GM23338 (cell line): ENCODE measurements around the gene TFAP2A. TPM values are rescaled to one million over a fixed set of nuclear protein-coding genes. Genes with fewer than 3 reads are reported as not detected.

ENCODE experiments used
- ATAC-seq: fragments of 200-7000 bp; cut with Tn5 transposase; 3 replicates; pipeline ENCODE4 v1.9.1; 2020
- DNase-seq: peaks from one replicate; pipeline ENCODE4 v3.0.0-alpha.2; 2015; ENCODE audit warnings: low spot score
- H2AFZ ChIP-seq: fragments of 200-600 bp; sonication (generic); 2 replicates; pipeline ENCODE4 v1.8.0; 2016; ENCODE audit warnings: antibody characterized with exemption, mild to moderate bottlenecking, moderate library complexity
- H3F3A ChIP-seq: fragments of 200-600 bp; sonication (generic); replicated peaks from 2 replicates; pipeline ENCODE4 v1.8.0; 2017; ENCODE audit warnings: antibody characterized with exemption, mixed run types, low read depth
- H3K27ac ChIP-seq: fragments of 200-600 bp; sonication (generic); 2 replicates; pipeline ENCODE4 v1.6.1; 2016; ENCODE audit warnings: low read depth
- H3K27me3 ChIP-seq: fragments of 200-600 bp; sonication (generic); 2 replicates; pipeline ENCODE4 v1.8.0; 2016; ENCODE audit warnings: mild to moderate bottlenecking, mixed run types, moderate library complexity; ENCODE audit not compliant: insufficient read depth
- H3K36me3 ChIP-seq: fragments of 200-600 bp; sonication (generic); 2 replicates; pipeline ENCODE4 v1.8.0; 2016; ENCODE audit warnings: mild to moderate bottlenecking; ENCODE audit not compliant: insufficient read depth
- H3K4me1 ChIP-seq: fragments of 200-600 bp; sonication (generic); 2 replicates; pipeline ENCODE4 v1.8.0; 2016; ENCODE audit warnings: mild to moderate bottlenecking, moderate library complexity; ENCODE audit not compliant: insufficient read depth
- H3K4me2 ChIP-seq: fragments of 200-600 bp; sonication (generic); 2 replicates; pipeline ENCODE4 v1.7.1; 2017; ENCODE audit warnings: mixed run types
- H3K4me3 ChIP-seq: fragments of 200-600 bp; sonication (generic); 2 replicates; pipeline ENCODE4 v1.6.1; 2016; ENCODE audit warnings: mixed run types
- H3K79me2 ChIP-seq: fragments of 200-600 bp; sonication (generic); replicated peaks from 2 replicates; pipeline ENCODE4 v1.8.0; 2017; ENCODE audit warnings: mild to moderate bottlenecking; ENCODE audit not compliant: insufficient read depth
- H3K9me2 ChIP-seq: fragments of 200-600 bp; sonication (generic); 2 replicates; pipeline ENCODE4 v1.8.0; 2017; ENCODE audit not compliant: insufficient read depth
- H4K20me1 ChIP-seq: fragments of 200-600 bp; sonication (generic); replicated peaks from 2 replicates; pipeline ENCODE4 v1.8.0; 2017; ENCODE audit warnings: mild to moderate bottlenecking; ENCODE audit not compliant: insufficient read depth
- H3K27ac Mint-ChIP-seq: 2 replicates; pipeline ENCODE4 v1.8.0; 2020; ENCODE audit warnings: inconsistent platforms, mild to moderate bottlenecking, moderate library complexity, mixed read lengths
- H3K27me3 Mint-ChIP-seq: 3 replicates; pipeline ENCODE4 v1.8.0; 2022; ENCODE audit warnings: low read depth, mild to moderate bottlenecking, moderate library complexity, mixed read lengths, inconsistent platforms; ENCODE audit not compliant: insufficient read depth, poor library complexity
- H3K36me3 Mint-ChIP-seq: 3 replicates; pipeline ENCODE4 v1.8.0; 2021; ENCODE audit warnings: low read depth, mild to moderate bottlenecking, inconsistent platforms, moderate library complexity, mixed read lengths
- H3K4me1 Mint-ChIP-seq: 3 replicates; pipeline ENCODE4 v1.8.0; 2020; ENCODE audit warnings: mild to moderate bottlenecking, inconsistent platforms, mixed read lengths
- H3K4me3 Mint-ChIP-seq: 3 replicates; pipeline ENCODE4 v1.8.0; 2021; ENCODE audit warnings: moderate library complexity, mild to moderate bottlenecking, inconsistent platforms, mixed read lengths
- H3K9me3 Mint-ChIP-seq: 3 replicates; pipeline ENCODE4 v1.8.0; 2020; ENCODE audit warnings: moderate library complexity, mild to moderate bottlenecking, inconsistent platforms, mixed read lengths
- CREB1 ChIP-seq: fragments of 250-450 bp; sonication (Bioruptor Pico); IDR thresholded peaks from 2 replicates; pipeline ENCODE4 v1.5.0; 2020; ENCODE audit warnings: low read depth, mild to moderate bottlenecking, moderate library complexity
- CTCF ChIP-seq, 2 experiments: fragments of 200-600 bp in 1 of 2; sonication (generic) in 1 of 2; conservative IDR thresholded peaks; 2 replicates each; pipeline versions ENCODE4 v1.5.1 to v1.6.1; 2016 to 2017; ENCODE audit warnings: antibody characterized with exemption in 2 of 2, low read depth in 2 of 2, mild to moderate bottlenecking in 2 of 2, moderate library complexity in 1 of 2
- ETS1 ChIP-seq: IDR thresholded peaks from 2 replicates; pipeline ENCODE4 v1.6.1; 2016; ENCODE audit warnings: antibody characterized with exemption
- EZH2 ChIP-seq: fragments of 200-600 bp; sonication (generic); IDR thresholded peaks from one replicate; pipeline ENCODE4 v1.8.0; 2017; ENCODE audit warnings: antibody characterized with exemption, mild to moderate bottlenecking, low read depth; ENCODE audit not compliant: unreplicated experiment
- EZH2phosphoT487 ChIP-seq: fragments of 200-600 bp; sonication (generic); IDR thresholded peaks from one replicate; pipeline ENCODE4 v1.8.1; 2018; ENCODE audit warnings: antibody characterized with exemption; ENCODE audit not compliant: unreplicated experiment
- JUNB ChIP-seq: IDR thresholded peaks from one replicate; pipeline ENCODE4 v1.6.1; 2016; ENCODE audit warnings: antibody characterized with exemption; ENCODE audit not compliant: unreplicated experiment
- NANOG ChIP-seq: IDR thresholded peaks from 2 replicates; pipeline ENCODE4 v1.6.1; 2016; ENCODE audit warnings: antibody characterized with exemption, borderline replicate concordance
- POLR2AphosphoS5 ChIP-seq: IDR thresholded peaks from 2 replicates; pipeline ENCODE4 v1.6.1; 2016; ENCODE audit warnings: antibody characterized with exemption, low read depth
- REST ChIP-seq: IDR thresholded peaks from one replicate; pipeline ENCODE4 v1.6.1; 2018; ENCODE audit warnings: antibody characterized with exemption; ENCODE audit not compliant: unreplicated experiment
- STAT1 ChIP-seq: IDR thresholded peaks from one replicate; pipeline ENCODE4 v1.6.1; 2016; ENCODE audit warnings: antibody characterized with exemption; ENCODE audit not compliant: unreplicated experiment
- ZNF114 ChIP-seq: fragments of 250-450 bp; sonication (Bioruptor Pico); IDR thresholded peaks from 2 replicates; pipeline ENCODE4 v1.5.0; 2020; ENCODE audit warnings: mild to moderate bottlenecking, moderate library complexity
- ZNF331 ChIP-seq: fragments of 250-450 bp; sonication (Bioruptor Pico); IDR thresholded peaks from 2 replicates; pipeline ENCODE4 v1.5.0; 2020; ENCODE audit warnings: low read depth, mild to moderate bottlenecking, moderate library complexity
- ZNF462 ChIP-seq: fragments of 250-450 bp; sonication (Bioruptor Pico); IDR thresholded peaks from 2 replicates; pipeline ENCODE4 v1.5.0; 2020; ENCODE audit warnings: mild to moderate bottlenecking, moderate library complexity
- polyA plus RNA-seq: library from polyadenylated mRNA; unstranded; fragments of >200 nt; fragmentation: Nextera tagmentation; extraction: Ambion mirVana; gene quantifications from 2 replicates; pipeline ENCODE4 v1.2.1, GENCODE V29; 2016
- total RNA-seq: library from RNA; depleted of rRNA; stranded (reverse); fragments of >200 nt; shearing (Covaris generic); gene quantifications from 2 replicates; pipeline ENCODE4 v1.2.3, GENCODE V29; 2014

The TFAP2A gene
- total and polyA plus RNA-seq, 2 experiments from 2014 or later, result not detected

- TF ChIP-seq ZNF331 (CRISPR knock-in tag) (no peak), NANOG (no peak)
Measured at GRCh38 chr6:10362300-10362699, 52.6 kb downstream of the TFAP2A start (continued).

GRCh38 chr6:10361428-10361827, 53.4 kb downstream of the TFAP2A start:
- no peaks in the 10 kb centered on the region for H3K9me2 ChIP-seq
- no peak overlapping the region for H3K27ac ChIP-seq
- no peaks in the 10 kb centered on the region for H3K36me3 Mint-ChIP-seq
- no peak overlapping the region for H3K4me3 ChIP-seq
- H3K27me3 Mint-ChIP-seq, result peaks cover 3% of the 10 kb centered on the region
- no peak overlapping the region for H3K4me2 ChIP-seq
- no peaks in the 10 kb centered on the region for H3K27me3 ChIP-seq
- no peaks in the 10 kb centered on the region for H3K4me1 ChIP-seq
- H2AFZ ChIP-seq, result no peak overlapping the region
- H4K20me1 ChIP-seq, result no peaks in the 10 kb centered on the region
- H3K79me2 ChIP-seq, result no peaks in the 10 kb centered on the region
- H3K36me3 ChIP-seq, result no peaks in the 10 kb centered on the region
- no peak overlapping the region for H3K27ac Mint-ChIP-seq
- H3F3A ChIP-seq, result no peaks in the 10 kb centered on the region
- no peak for DNase-seq
- no peak overlapping the region for H3K4me3 Mint-ChIP-seq
- ATAC-seq, result no peak
- TF ChIP-seq EZH2 (no peak), ZNF331 (CRISPR knock-in tag) (no peak), STAT1 (no peak), ZNF462 (no peak), NANOG (no peak), CTCF (conservative IDR thresholded peaks at IDR 0.05; ENCODE audit: low read depth in 2 of 2) (no peak), EZH2phosphoT487 (no peak), REST (no peak), POLR2AphosphoS5 (no peak), JUNB (no peak), ZNF114 (CRISPR knock-in tag) (no peak), ETS1 (no peak), CREB1 (CRISPR knock-in tag) (no peak)
- H3K9me3 Mint-ChIP-seq, result peaks cover 2% of the 10 kb centered on the region; the same call in 1 of the 3 replicates
- no peaks in the 10 kb centered on the region for H3K4me1 Mint-ChIP-seq
